Rectal smooth muscle tissue (tissue), 1 donor: ENCODE measurements around the gene LHFPL5.

Experiments used
- H3K27ac ChIP-seq: one replicate; pipeline ENCODE4 v1.7.0; 2013; ENCODE audit warnings: low read depth, low read length, inconsistent platforms
- H3K27me3 ChIP-seq: one replicate; pipeline ENCODE4 v1.7.0; 2013; ENCODE audit warnings: low read length; ENCODE audit not compliant: control insufficient read depth, insufficient read depth
- H3K36me3 ChIP-seq: one replicate; pipeline ENCODE4 v1.7.0; 2013; ENCODE audit warnings: low read length; ENCODE audit not compliant: control insufficient read depth, insufficient read depth
- H3K4me1 ChIP-seq: one replicate; pipeline ENCODE4 v1.7.0; 2013; ENCODE audit warnings: low read length; ENCODE audit not compliant: control insufficient read depth, insufficient read depth
- H3K4me3 ChIP-seq: one replicate; pipeline ENCODE4 v1.7.0; 2013; ENCODE audit warnings: low read length
- H3K9ac ChIP-seq: one replicate; pipeline ENCODE4 v1.7.0; 2013; ENCODE audit warnings: low read length

LHFPL5 gene

DNA sequence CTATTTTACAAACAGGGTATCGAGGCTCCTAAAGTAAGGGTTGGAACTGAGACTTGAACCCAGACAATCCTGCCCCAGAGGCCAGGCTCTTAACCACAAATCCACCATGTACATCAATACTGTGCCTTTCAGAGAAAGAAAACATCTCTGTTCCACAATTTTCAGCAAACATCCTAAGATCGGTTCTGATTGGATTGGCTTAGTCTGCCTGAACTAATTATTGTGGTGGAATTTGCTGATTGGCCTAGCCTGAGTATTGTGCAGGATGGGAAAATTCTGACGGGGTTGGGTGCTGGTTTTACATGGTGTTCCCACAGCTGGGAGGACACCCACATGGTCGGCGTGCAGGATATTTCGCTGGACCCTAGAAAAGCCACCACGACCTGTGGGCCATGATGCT, 24.4 kb upstream of the LHFPL5 start, which contains the start of gene CLPSL1:
Gene CLPSL1, plus strand, starts transcription at position 301 of the 400 bp plus-strand sequence. Its CDS starts 92 bp downstream, at position 393.
- Histone ChIP-seq H3K4me3 (no peak within 1 kb of the TSS), H3K27ac (no peak within 1 kb of the TSS), H3K27me3 (no peaks in the 10 kb centered on the region), H3K4me1 (no peaks in the 10 kb centered on the region), H3K36me3 (no peaks in the 10 kb centered on the region), H3K9ac (no peak within 1 kb of the TSS)

DNA sequence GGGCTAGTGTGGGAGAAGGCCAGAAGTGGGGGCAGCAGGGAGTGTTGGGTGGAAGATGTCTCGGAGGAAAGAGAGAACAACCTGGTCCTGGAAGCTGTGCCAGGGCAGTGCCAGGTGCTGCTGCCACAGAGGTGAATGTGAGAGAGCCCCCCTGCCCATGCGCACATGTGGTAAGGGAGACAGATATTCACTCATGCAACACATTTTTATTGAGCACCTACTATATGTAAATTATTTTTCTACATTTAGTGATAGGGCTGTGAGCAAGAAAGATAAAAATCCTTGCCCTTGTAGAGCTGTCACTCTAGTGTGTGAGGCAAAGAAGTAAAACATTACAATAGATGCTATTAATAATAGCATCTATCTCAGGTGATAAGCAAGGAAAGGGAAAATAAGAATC, 23.9 kb upstream of the LHFPL5 start:
- peaks cover 3% of the 10 kb centered on the region for H3K27me3 ChIP-seq
- H3K27ac ChIP-seq = no peak overlapping the region
- H3K36me3 ChIP-seq = no peaks in the 10 kb centered on the region
- no peak overlapping the region for H3K4me3 ChIP-seq
- H3K4me1 ChIP-seq = no peaks in the 10 kb centered on the region
- H3K9ac ChIP-seq = no peak overlapping the region

DNA sequence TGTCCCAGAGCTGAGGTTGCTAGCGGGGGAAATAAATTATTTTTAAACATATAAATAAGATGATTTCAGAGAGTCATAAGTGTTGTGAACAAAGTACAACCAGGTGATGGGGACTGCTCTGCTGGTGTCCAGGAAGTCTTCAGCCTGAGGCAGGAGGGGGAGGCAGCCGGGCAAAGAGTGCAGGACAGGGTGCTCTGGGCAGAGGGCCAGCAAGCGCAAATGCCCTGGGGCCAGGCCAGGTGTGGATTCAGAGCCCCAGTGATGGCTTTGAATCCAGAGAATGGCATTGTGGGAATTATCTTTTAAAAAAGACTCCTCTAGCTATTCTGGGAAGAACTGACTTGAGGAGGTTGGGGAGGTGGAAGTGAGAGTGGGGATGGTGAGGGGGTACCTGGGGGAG, 22.7 kb upstream of the LHFPL5 start:
- Histone ChIP-seq H3K27ac (no peak overlapping the region), H3K27me3 (peaks cover 8% of the 10 kb centered on the region), H3K9ac (no peak overlapping the region), H3K36me3 (no peaks in the 10 kb centered on the region), H3K4me1 (no peaks in the 10 kb centered on the region), H3K4me3 (no peak overlapping the region)

DNA sequence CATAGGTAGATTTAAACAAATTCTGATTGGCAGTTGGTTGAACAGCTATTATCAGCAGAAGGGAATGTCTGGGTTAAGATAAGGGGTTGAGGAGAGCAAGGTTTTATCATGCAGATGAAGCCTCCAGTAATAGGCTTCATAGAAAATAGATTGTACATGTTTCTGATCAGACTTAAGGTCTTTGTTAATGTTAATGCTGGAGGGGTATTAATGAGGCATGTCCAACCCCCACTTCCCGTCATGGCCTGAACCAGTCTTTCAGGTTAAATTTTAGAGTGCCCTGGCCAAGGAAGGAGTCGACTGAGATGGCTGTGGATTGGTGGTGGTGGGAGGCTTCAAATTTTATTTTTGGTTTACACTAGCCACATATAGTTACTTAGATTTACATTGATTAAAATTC, 21.0 kb upstream of the LHFPL5 start:
- Histone ChIP-seq H3K27me3 (peaks cover 14% of the 10 kb centered on the region), H3K36me3 (no peaks in the 10 kb centered on the region), H3K4me3 (no peak overlapping the region), H3K27ac (no peak overlapping the region), H3K9ac (no peak overlapping the region), H3K4me1 (no peaks in the 10 kb centered on the region)

DNA sequence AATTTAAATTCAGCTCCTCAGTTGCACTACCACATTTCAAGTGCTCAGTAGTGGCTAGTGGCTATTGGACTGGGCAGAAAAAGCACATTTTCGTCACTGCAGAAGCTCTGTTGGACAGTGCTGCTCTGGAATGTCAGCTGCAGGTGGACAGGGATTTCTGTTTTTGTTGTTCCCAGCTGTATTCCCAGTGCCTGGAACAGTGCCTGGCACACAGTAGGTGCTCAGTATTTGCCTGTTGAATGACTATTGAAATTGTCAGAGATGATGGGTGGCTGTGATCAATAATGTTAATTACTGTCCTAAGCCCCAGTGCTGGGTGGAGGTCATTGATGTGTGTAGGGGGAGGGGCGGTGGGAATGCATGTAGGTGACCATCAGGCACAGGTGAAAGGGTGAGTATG, 18.9 kb upstream of the LHFPL5 start:
- Histone ChIP-seq H3K4me1 (no peaks in the 10 kb centered on the region), H3K36me3 (no peaks in the 10 kb centered on the region), H3K27me3 (peaks cover 14% of the 10 kb centered on the region), H3K9ac (no peak overlapping the region), H3K27ac (no peak overlapping the region), H3K4me3 (no peak overlapping the region)

DNA sequence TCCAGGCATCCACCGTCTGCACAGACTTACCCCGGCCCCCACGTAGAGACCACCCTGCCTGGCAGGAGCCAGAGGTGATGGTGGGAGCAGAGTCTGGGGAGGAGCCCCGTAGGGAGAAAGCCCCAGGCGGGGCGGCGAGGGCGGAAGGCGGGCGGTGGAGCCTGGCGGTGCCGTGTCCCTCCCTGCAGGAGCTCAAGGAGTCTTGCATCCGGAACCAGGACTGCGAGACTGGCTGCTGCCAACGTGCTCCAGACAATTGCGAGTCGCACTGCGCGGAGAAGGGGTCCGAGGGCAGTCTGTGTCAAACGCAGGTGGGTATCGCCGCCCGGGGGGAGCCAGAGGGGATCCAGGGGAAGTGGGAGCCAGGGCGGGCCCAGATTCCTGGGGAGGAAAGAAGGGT, 18.3 kb upstream of the LHFPL5 start:
- Histone ChIP-seq H3K27me3 (peaks cover 14% of the 10 kb centered on the region), H3K27ac (no peak overlapping the region), H3K9ac (no peak overlapping the region), H3K36me3 (no peaks in the 10 kb centered on the region), H3K4me1 (no peaks in the 10 kb centered on the region), H3K4me3 (no peak overlapping the region)

DNA sequence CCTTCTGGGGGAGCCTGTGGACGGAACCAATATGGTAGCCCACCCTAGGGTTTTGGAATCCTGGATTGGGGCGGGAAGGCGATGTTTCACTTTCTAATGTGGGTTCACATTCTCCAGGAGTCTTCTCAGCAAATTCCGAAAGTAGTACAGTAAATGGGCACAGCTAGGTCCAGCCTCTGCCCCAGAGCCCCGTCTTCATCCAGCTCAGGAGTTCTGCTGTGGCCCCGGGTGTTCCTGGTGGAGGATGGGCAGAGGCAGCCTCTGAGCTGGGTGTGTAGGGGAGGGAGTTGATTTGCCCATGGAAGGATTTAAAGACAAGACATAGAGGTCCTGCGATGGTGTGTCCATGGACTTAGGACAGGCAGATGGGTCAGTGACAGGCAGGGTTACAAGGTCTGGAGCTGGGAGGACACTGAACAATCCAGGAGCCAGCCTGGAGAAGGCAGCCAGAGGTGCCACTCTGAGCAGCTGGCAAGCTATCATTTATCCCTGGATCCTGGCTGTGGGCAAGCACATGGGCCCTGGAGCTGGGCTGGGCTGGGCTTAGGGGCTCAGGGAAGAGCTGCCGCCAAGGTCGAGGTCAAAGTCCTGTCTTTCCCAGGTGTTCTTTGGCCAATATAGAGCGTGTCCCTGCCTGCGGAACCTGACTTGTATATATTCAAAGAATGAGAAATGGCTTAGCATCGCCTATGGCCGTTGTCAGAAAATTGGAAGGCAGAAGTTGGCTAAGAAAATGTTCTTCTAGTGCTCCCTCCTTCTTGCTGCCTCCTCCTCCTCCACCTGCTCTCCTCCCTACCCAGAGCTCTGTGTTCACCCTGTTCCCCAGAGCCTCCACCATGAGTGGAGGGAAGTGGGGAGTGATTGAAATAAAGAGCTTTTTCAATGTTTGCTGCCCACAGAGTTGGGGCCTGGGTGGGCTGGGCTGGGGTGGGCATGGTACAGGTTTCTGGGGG, 17.6 kb upstream of the LHFPL5 start:
- H3K36me3 ChIP-seq = no peaks in the 10 kb centered on the region
- H3K9ac ChIP-seq = no peak overlapping the region
- peaks cover 14% of the 10 kb centered on the region for H3K27me3 ChIP-seq
- no peak overlapping the region for H3K27ac ChIP-seq
- H3K4me3 ChIP-seq = no peak overlapping the region
- H3K4me1 ChIP-seq = no peaks in the 10 kb centered on the region

DNA sequence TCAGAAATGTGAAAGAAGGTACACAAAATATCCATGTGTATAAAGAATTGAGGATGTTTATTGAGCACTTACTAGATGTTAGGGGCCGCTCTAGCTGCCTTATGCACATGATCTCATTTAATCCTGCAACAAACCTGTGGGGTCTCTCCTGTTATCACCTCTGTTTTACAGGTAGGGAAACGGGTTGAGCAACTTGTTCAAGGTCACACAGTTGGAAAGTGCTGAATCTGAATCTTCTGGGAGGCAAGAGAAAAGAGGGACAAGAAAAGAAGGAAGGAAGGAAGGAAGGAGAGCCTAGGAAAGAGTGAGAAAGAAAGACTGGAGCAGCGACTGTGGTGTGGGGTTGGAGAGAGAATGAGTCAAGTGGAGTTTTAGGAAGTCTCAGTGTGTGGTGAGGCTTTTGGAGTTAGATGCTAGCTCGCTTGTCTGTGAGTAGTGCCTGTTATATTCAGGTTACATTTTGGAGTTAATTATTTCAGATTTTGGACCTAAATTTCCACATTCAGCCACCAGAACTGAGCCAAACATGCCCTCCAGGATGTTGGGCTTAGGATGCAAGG, 16.6 kb upstream of the LHFPL5 start:
- peaks cover 14% of the 10 kb centered on the region for H3K27me3 ChIP-seq
- no peak overlapping the region for H3K27ac ChIP-seq
- no peaks in the 10 kb centered on the region for H3K36me3 ChIP-seq
- H3K4me1 ChIP-seq = no peaks in the 10 kb centered on the region
- H3K4me3 ChIP-seq = no peak overlapping the region
- H3K9ac ChIP-seq = no peak overlapping the region

DNA sequence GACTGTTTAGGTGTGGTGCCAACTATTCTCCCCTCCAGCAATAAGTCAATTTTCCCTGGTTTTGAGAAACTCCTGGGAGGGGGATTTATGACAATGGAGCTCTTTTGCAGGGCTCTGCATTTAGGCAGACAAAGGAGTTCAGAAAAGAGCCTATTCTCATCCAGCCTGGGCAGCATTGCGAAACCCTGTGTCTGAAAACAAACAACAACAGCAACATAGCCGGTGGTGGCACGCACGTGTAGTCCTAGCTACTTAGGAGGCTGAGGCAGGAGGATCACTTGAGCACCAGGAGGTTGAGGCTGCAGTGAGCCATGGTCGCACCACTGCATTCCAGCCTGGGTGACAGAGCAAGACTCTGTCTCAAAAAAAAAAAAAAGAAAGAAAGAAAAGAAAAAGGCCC, 14.5 kb upstream of the LHFPL5 start:
- no peak overlapping the region for H3K4me3 ChIP-seq
- H3K4me1 ChIP-seq = no peaks in the 10 kb centered on the region
- peaks cover 14% of the 10 kb centered on the region for H3K27me3 ChIP-seq
- H3K27ac ChIP-seq = no peak overlapping the region
- no peak overlapping the region for H3K9ac ChIP-seq
- no peaks in the 10 kb centered on the region for H3K36me3 ChIP-seq

DNA sequence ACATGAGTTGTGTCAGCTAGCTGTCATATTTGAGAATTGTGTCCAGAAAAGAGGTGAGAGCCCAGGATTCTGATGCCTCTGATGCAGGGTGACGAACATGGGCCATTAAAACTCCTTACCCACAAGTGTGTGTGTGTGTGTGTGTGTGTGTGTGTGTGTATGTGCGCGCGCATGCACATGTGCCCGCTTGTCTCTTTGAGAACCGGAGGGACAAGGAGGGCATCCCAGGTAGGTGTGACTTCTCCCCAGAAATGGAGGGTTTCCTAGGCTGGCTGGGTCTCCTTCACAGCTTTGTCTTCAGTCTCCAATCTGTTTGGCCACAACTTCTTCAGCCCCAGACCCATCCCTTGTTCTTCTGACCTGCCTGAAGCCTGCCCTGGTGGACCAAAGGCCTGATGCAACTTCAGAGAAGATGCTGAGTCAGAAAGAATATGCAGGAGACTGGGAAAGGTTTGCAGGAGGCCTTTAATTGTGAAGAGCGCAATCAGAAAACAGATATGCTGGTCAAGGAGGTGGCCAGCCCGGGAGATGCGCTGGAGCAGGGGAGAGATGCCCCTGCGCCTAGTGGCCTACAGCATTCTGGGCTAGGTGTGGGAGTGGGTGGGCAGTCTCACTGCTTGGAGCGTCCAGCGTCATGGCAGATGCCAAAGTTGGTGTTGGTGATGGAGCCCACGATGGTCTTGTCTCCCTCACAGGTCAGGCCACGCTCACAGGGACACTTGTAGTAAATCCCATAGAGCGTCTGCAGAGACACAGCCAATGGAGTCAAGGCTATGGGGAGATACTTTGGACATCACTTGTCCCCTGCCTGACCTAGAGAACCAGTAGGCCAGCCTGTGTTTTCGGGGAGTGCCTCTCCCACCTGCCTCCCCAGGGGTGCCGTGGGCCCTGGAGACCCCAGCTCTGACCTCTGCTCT, 10.4 kb upstream of the LHFPL5 start:
- Histone ChIP-seq H3K4me3 (no peak overlapping the region), H3K36me3 (no peaks in the 10 kb centered on the region), H3K27me3 (no peaks in the 10 kb centered on the region), H3K9ac (no peak overlapping the region), H3K27ac (no peak overlapping the region), H3K4me1 (no peaks in the 10 kb centered on the region)

DNA sequence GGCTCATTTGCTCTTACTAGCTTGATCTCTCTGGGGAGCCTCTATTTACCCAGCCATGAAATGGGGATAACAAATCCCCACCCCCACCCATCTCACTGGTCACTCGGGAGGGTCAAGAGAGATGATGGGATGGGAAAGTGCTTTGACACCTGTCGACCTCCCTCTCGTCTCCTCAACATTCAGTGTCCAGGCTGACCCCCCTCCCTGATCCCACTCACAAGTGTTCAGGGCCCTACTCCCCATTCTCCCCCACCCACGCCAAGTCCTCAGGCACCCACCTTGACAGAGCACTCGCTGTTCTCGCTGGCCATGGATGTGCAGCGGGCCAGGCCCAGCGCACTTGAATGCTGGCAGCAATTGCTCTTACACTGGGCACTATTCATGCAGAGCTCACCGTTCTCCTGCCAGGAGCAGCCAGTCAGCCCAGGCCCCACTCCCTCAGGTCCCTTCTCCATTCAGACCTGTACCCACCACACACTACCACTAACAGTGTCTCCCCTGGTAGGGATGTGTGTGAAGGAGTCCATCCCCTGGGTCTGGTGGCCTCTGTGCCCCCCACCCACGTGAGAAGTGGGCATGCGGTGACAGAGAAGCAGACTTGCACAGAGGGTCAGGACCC, 9.6 kb upstream of the LHFPL5 start:
- no peaks in the 10 kb centered on the region for H3K36me3 ChIP-seq
- H3K4me1 ChIP-seq = no peaks in the 10 kb centered on the region
- H3K9ac ChIP-seq = no peak overlapping the region
- H3K27me3 ChIP-seq = no peaks in the 10 kb centered on the region
- no peak overlapping the region for H3K4me3 ChIP-seq
- H3K27ac ChIP-seq = no peak overlapping the region

DNA sequence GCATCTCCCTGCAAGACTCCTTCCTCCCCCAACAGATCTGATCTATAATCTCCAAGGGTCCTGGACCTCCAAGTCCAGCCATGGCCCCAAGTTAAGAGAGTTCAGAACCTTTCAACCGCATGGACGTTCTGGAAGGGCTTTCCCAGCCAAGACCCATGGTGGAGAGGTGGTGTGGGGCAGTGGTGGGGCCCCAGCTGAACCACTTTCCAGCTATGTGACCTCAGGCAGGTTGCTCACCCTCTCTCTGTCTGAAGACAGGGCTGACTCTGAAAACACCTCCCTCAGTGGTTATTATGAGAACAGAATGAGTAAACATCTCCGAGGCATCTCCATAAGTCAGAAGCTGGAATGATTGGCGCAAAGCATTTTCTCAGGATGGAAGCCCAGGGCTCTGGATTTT, 8.9 kb upstream of the LHFPL5 start:
- Histone ChIP-seq H3K36me3 (no peaks in the 10 kb centered on the region), H3K27me3 (no peaks in the 10 kb centered on the region), H3K4me3 (no peak overlapping the region), H3K4me1 (no peaks in the 10 kb centered on the region), H3K27ac (no peak overlapping the region), H3K9ac (no peak overlapping the region)
